ENCODE results near the gene HPS4.

GRCh38 chr22:26489447-26490036 lies 6.0 kb upstream of the HPS4 start:
- TF ChIP-seq CTCF (IDR thresholded peaks at IDR 0.05; ENCODE audit: borderline replicate concordance, extremely low read depth, low read length, poor library complexity, severe bottlenecking) (no peak), EZH2 (IDR thresholded peaks at IDR 0.05; ENCODE audit: borderline replicate concordance, low read depth, low read length, severe bottlenecking) (no peak)
